IMR-90 (cell line): ENCODE measurements around the gene RGS9.

Experiments
- BHLHE40 ChIP-seq: fragments of 150-350 bp; IDR thresholded peaks from 2 replicates; pipeline ENCODE4 v1.6.1; 2016; ENCODE audit warnings: mild to moderate bottlenecking, low read depth, low read length
- CHD1 ChIP-seq: IDR thresholded peaks from 2 replicates; pipeline ENCODE4 v1.6.1; 2012; ENCODE audit warnings: low read depth, low read length, improper control_type of control experiment
- FOS ChIP-seq: fragments of 150-350 bp; IDR thresholded peaks from 2 replicates; pipeline ENCODE4 v1.6.1; 2016; ENCODE audit warnings: low read depth, low read length
- MAFK ChIP-seq: IDR thresholded peaks from 2 replicates; pipeline ENCODE4 v1.6.1; 2012; ENCODE audit warnings: low read depth, low read length, improper control_type of control experiment
- MAZ ChIP-seq: IDR thresholded peaks from 2 replicates; pipeline ENCODE4 v1.6.1; 2012; ENCODE audit warnings: low read depth, mild to moderate bottlenecking, low read length, improper control_type of control experiment, moderate library complexity, borderline replicate concordance
- MXI1 ChIP-seq: IDR thresholded peaks from 2 replicates; pipeline ENCODE4 v1.6.1; 2012; ENCODE audit warnings: low read depth, mild to moderate bottlenecking, low read length, moderate library complexity, borderline replicate concordance
- NFE2L2 ChIP-seq: fragments of 150-350 bp; IDR thresholded peaks from 2 replicates; pipeline ENCODE4 v1.6.1; 2016; ENCODE audit warnings: low read depth, mild to moderate bottlenecking, low read length
- POLR2A ChIP-seq: IDR thresholded peaks from 2 replicates; pipeline ENCODE4 v1.6.1; 2012; ENCODE audit warnings: mild to moderate bottlenecking, low read depth, low read length
- RAD21 ChIP-seq: IDR thresholded peaks from 2 replicates; pipeline ENCODE4 v1.6.1; 2012; ENCODE audit warnings: low read length, improper control_type of control experiment
- RCOR1 ChIP-seq: IDR thresholded peaks from 2 replicates; pipeline ENCODE4 v1.6.1; 2012; ENCODE audit warnings: mild to moderate bottlenecking, low read length, improper control_type of control experiment; ENCODE audit not compliant: insufficient replicate concordance
- RFX5 ChIP-seq: IDR thresholded peaks from 2 replicates; pipeline ENCODE4 v1.8.0; 2012; ENCODE audit warnings: low read depth, mild to moderate bottlenecking, low read length, moderate library complexity
- SMC3 ChIP-seq: fragments of 150-350 bp; IDR thresholded peaks from 2 replicates; pipeline ENCODE4 v1.6.1; 2016; ENCODE audit warnings: low read depth, mild to moderate bottlenecking, antibody characterized with exemption, low read length, moderate library complexity
- TF ChIP-seq, protein P1 (sequence below): conservative IDR thresholded peaks from 2 replicates; pipeline ENCODE4 v1.5.1; 2012; ENCODE audit warnings: mild to moderate bottlenecking, low read depth, low read length, improper control_type of control experiment
- TF ChIP-seq, protein P2 (sequence below): fragments of 150-350 bp; IDR thresholded peaks from 2 replicates; pipeline ENCODE4 v1.6.1; 2017; ENCODE audit warnings: mild to moderate bottlenecking, antibody characterized with exemption, low read length, low read depth

DNA sequence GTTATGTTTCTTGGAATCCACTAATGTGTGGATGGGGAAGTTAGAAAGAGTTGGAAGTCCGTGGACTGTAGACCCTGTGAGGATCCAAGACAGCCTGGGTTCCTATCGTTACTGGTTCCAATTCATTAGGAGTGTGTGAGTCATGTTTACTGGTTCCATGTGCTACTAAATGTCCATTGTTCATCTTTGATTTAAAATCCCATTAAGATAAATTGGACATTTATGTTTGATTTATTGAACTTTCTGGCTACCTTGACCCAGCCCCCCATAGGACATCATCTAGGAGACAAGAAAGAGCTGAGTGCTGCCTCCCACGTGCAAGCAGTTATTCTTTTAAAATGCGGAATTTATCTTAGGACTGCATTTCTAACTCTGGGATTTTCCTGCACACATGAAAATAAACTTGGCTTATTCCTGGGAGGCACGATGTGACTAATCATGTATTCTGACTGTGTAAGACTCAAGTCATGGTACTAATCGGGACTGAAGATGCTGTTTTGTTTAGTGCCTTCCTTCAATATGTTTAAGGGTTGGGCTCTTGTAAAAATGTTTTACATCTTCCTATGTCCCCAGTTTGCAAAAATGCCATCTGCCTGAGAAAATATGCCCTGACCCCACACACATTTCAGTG is 53.4 kb downstream of the RGS9 start:
- TF ChIP-seq, protein P1, sequence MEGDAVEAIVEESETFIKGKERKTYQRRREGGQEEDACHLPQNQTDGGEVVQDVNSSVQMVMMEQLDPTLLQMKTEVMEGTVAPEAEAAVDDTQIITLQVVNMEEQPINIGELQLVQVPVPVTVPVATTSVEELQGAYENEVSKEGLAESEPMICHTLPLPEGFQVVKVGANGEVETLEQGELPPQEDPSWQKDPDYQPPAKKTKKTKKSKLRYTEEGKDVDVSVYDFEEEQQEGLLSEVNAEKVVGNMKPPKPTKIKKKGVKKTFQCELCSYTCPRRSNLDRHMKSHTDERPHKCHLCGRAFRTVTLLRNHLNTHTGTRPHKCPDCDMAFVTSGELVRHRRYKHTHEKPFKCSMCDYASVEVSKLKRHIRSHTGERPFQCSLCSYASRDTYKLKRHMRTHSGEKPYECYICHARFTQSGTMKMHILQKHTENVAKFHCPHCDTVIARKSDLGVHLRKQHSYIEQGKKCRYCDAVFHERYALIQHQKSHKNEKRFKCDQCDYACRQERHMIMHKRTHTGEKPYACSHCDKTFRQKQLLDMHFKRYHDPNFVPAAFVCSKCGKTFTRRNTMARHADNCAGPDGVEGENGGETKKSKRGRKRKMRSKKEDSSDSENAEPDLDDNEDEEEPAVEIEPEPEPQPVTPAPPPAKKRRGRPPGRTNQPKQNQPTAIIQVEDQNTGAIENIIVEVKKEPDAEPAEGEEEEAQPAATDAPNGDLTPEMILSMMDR, result no peak
- TF ChIP-seq POLR2A (no peak), MAFK (no peak; the same call in 1 of the 2 replicates), CHD1 (no peak), SMC3 (no peak), FOS (no peak), RAD21 (no peak), MXI1 (no peak), RCOR1 (no peak), MAZ (no peak), NFE2L2 (no peak), BHLHE40 (0 out of 2 replicates have a peak, but pooled peaks have one; percentile 42), RFX5 (no peak)
- TF ChIP-seq, protein P2, sequence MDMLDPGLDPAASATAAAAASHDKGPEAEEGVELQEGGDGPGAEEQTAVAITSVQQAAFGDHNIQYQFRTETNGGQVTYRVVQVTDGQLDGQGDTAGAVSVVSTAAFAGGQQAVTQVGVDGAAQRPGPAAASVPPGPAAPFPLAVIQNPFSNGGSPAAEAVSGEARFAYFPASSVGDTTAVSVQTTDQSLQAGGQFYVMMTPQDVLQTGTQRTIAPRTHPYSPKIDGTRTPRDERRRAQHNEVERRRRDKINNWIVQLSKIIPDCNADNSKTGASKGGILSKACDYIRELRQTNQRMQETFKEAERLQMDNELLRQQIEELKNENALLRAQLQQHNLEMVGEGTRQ, result no peak
